ENCODE data around the gene PDS5A.
"Not testable (repeated sequence)": the region's sequence is repeated elsewhere in the genome, so short reads cannot be mapped to it uniquely, and the experiment has no call there.

The PDS5A gene

GRCh38 chr4:39893693-39894072 lies 84.0 kb downstream of the PDS5A start:
- DNase-seq, result no peak

- no peak for DNase-seq
Observed at GRCh38 chr4:39892988-39893692, 84.6 kb downstream of the PDS5A start.

GRCh38 chr4:39889226-39889625 lies 88.5 kb downstream of the PDS5A start:
- no peak for DNase-seq

- no peak for DNase-seq
Observed at GRCh38 chr4:39888541-39888940, 89.2 kb downstream of the PDS5A start.

- DNase-seq, result no peak
Observed at GRCh38 chr4:39883646-39884045, 94.1 kb downstream of the PDS5A start.

DNA sequence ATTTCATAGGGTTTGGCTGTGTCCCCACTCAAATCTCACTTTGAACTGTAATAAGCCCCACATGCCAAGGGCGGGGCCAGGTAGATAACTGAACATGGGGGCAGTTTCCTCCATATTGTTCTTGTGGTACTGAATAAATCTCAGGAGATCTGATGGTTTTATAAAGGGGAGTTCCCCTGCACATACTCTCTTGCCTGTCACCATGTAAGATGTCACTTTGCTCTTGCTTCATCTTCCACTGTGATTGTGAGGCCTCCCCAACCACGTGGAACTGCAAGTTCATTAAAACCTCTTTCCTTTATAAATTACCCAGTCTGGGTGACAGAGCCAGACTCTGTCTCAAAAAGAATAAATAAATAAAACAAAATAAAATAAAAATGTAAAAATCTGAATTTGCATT lies 95.9 kb downstream of the PDS5A start:
- no peak for DNase-seq

- no peak for DNase-seq
Observed at GRCh38 chr4:39877971-39878370, 99.7 kb downstream of the PDS5A start.

GRCh38 chr4:39873823-39874222 lies 103.9 kb downstream of the PDS5A start:
- no peak for DNase-seq

- DNase-seq, result no peak
Observed at GRCh38 chr4:39865280-39865679, 112.4 kb downstream of the PDS5A start.

GRCh38 chr4:39864391-39864790 lies 113.3 kb downstream of the PDS5A start:
- DNase-seq, result no peak

GRCh38 chr4:39860804-39861203 lies 116.9 kb downstream of the PDS5A start:
- DNase-seq, result no peak

- no peak for DNase-seq
Observed at GRCh38 chr4:39855909-39856512, 121.7 kb downstream of the PDS5A start.

DNA sequence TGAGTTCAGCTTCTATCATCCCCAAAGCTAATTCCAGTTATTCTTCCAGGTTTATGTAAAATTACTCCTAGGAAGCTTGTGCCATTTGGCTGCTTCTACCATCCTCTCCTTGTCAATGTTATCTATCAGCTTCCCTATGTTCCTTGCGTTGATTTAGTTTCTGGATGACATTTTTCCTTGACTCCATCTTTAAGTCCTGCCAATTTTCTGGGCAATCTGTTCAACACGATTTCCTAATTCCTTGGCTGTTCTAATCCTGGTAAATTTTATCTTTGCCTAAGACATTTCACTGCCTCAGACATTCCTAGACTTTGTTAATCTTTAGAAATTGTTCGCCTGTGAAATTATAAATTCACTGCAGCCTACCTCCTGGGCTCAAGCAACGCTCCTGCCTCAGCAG lies 125.1 kb downstream of the PDS5A start:
- DNase-seq, result no peak

DNA sequence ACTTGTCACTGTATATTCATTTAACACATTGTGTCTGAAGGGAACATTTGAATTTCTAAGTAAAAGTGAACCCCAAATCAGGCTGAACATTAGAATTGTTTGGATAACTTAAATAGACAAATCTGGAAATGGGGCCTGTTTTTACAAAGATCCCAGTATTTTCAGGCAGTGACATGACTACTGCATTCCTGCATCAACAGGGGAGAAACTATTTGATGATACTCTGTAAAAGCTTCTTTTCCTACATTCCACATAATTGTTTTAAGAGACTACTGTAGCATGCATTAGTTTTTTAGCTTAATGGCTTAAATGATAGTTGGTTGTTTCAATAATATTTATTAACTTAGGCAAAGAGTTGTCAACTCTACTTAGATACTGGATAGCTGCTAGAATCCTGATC lies 127.0 kb downstream of the PDS5A start:
- DNase-seq, result no peak

DNA sequence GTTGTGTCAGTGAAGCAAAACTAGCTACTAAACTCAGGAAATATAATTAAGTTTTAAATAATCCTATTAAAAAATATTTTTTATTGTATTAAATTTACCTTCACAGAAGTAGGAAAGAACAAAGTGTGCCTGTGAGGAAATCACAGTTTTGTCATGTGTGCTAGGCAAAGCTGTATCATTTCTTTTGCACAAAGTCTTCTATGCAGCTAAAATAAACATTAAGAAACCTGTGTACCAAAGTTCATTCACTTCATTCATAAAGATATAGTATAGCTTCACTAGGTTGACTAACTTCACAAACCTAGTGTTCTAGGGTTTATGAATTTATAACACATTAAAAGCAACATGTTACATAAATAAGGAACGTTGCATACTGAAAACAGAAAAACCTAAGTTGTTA lies 131.0 kb downstream of the PDS5A start:
- no peak for DNase-seq

GRCh38 chr4:39846120-39846519 lies 131.6 kb downstream of the PDS5A start:
- no peak for DNase-seq

GRCh38 chr4:39841894-39842293 lies 135.8 kb downstream of the PDS5A start:
- no peak for DNase-seq

GRCh38 chr4:39840516-39840915 lies 137.2 kb downstream of the PDS5A start:
- not testable (repeated sequence) for DNase-seq

- DNase-seq, result no peak
Observed at GRCh38 chr4:39840027-39840426, 137.7 kb downstream of the PDS5A start.

DNA sequence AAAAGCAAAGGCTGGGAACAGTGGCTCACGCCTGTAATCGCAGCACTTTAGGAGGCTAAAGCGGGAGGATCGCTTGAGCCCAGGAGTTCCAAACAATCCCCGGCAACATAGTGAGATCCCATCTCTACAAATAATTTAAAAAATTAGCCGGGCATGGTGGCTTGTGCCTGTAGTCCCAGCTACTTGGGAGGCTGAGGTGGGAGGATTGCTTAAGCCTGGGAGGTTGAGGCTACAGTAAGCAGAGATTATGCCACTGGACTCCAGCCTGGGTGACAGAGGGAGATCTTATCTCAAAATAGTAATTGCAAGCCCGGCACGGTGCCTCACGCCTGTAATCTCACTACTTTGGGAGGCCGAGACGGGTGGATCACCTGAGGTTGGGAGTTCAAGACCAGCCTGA lies 139.3 kb downstream of the PDS5A start:
- DNase-seq, result not testable (repeated sequence)

GRCh38 chr4:39834269-39834668 lies 143.4 kb downstream of the PDS5A start:
- no peak for DNase-seq

- no peak for DNase-seq
Observed at GRCh38 chr4:39825741-39826231, 151.9 kb downstream of the PDS5A start.

GRCh38 chr4:39825090-39825489 lies 152.6 kb downstream of the PDS5A start:
- DNase-seq, result no peak

- DNase-seq, result no peak
Observed at GRCh38 chr4:39823191-39823590, 154.5 kb downstream of the PDS5A start.

DNA sequence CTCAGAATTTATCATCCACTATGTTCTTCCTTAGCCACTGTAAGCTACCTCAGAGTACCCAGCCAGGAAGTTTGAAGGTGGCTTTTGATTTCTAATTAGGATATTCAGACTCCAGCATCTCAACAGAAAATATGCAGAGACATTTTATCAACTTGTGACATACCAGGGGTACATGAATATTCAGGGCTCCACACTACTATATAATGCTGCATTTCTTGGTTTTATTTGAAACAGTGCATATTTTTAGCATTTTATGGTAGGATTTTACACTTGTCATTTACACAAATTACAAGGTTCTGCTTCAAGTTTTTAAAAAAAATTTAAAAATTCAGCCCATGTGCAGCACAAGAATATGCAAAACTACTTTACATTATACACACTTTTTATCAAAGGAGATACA lies 155.0 kb downstream of the PDS5A start:
- no peak for DNase-seq

Data from hippocampal formation (tissue), 2 donors.